Astrocyte of the hippocampus (primary cell): ENCODE data around the gene SPP2.

Source experiments
- DNase-seq: peaks from one replicate; pipeline ENCODE4 v3.0.0; 2011; ENCODE audit warnings: low read depth, low spot score

SPP2 gene

GRCh38 chr2:234091883-234092282 is 41.4 kb downstream of the SPP2 start:
- peak; percentile 32 for DNase-seq

- no peak for DNase-seq
Measured at GRCh38 chr2:234092344-234092743, 41.8 kb downstream of the SPP2 start.

- no peak for DNase-seq
Measured at GRCh38 chr2:234095301-234095700, 44.8 kb downstream of the SPP2 start.

- no peak for DNase-seq
Measured at GRCh38 chr2:234096164-234096563, 45.7 kb downstream of the SPP2 start.

GRCh38 chr2:234098681-234099080 is 48.2 kb downstream of the SPP2 start:
- no peak for DNase-seq

GRCh38 chr2:234099266-234099665 is 48.8 kb downstream of the SPP2 start:
- DNase-seq = no peak

GRCh38 chr2:234100686-234101085 is 50.2 kb downstream of the SPP2 start:
- DNase-seq = no peak

- DNase-seq = no peak
Measured at GRCh38 chr2:234102112-234102511, 51.6 kb downstream of the SPP2 start.

GRCh38 chr2:234107861-234108260 is 57.4 kb downstream of the SPP2 start:
- peak; percentile 15 for DNase-seq

- no peak for DNase-seq
Measured at GRCh38 chr2:234109321-234109720, 58.8 kb downstream of the SPP2 start.

GRCh38 chr2:234110219-234110618 is 59.7 kb downstream of the SPP2 start:
- DNase-seq = no peak

- peak; percentile 52 for DNase-seq
Measured at GRCh38 chr2:234111523-234111922, 61.0 kb downstream of the SPP2 start.

- DNase-seq = peak; percentile 56
Measured at GRCh38 chr2:234116010-234116409, 65.5 kb downstream of the SPP2 start.

- no peak for DNase-seq
Measured at GRCh38 chr2:234121999-234122398, 71.5 kb downstream of the SPP2 start.

GRCh38 chr2:234125451-234126145 is 75.1 kb downstream of the SPP2 start:
- DNase-seq = no peak

- DNase-seq = no peak
Measured at GRCh38 chr2:234126146-234126470, 75.6 kb downstream of the SPP2 start.
